Measurements from ENCODE around the gene GORASP1. TPM values are rescaled to one million over a fixed set of nuclear protein-coding genes. Genes with fewer than 3 reads are reported as not detected.

The GORASP1 gene
- total and polyA plus RNA-seq, 4 donors: 11.8 to 39.4 (median 19.3) TPM

GRCh38 chr3:39067286-39067685, 40.1 kb downstream of the GORASP1 start (continued):
- TF ChIP-seq, protein P1, sequence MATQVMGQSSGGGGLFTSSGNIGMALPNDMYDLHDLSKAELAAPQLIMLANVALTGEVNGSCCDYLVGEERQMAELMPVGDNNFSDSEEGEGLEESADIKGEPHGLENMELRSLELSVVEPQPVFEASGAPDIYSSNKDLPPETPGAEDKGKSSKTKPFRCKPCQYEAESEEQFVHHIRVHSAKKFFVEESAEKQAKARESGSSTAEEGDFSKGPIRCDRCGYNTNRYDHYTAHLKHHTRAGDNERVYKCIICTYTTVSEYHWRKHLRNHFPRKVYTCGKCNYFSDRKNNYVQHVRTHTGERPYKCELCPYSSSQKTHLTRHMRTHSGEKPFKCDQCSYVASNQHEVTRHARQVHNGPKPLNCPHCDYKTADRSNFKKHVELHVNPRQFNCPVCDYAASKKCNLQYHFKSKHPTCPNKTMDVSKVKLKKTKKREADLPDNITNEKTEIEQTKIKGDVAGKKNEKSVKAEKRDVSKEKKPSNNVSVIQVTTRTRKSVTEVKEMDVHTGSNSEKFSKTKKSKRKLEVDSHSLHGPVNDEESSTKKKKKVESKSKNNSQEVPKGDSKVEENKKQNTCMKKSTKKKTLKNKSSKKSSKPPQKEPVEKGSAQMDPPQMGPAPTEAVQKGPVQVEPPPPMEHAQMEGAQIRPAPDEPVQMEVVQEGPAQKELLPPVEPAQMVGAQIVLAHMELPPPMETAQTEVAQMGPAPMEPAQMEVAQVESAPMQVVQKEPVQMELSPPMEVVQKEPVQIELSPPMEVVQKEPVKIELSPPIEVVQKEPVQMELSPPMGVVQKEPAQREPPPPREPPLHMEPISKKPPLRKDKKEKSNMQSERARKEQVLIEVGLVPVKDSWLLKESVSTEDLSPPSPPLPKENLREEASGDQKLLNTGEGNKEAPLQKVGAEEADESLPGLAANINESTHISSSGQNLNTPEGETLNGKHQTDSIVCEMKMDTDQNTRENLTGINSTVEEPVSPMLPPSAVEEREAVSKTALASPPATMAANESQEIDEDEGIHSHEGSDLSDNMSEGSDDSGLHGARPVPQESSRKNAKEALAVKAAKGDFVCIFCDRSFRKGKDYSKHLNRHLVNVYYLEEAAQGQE (IDR thresholded peaks at IDR 0.05): no peak
- TF ChIP-seq ZBTB33 (IDR thresholded peaks at IDR 0.05) (no peak), RXRA (IDR thresholded peaks at IDR 0.05) (no peak), HNF4A (conservative IDR thresholded peaks at IDR 0.05) (no peak), RAD21 (IDR thresholded peaks at IDR 0.05) (no peak), EGR1 (IDR thresholded peaks at IDR 0.05; ENCODE audit: low read depth in 2 of 2) (no peak), YY1 (IDR thresholded peaks at IDR 0.05) (no peak), HNF4G (IDR thresholded peaks at IDR 0.05) (no peak), JUND (IDR thresholded peaks at IDR 0.05) (no peak)

DNA sequence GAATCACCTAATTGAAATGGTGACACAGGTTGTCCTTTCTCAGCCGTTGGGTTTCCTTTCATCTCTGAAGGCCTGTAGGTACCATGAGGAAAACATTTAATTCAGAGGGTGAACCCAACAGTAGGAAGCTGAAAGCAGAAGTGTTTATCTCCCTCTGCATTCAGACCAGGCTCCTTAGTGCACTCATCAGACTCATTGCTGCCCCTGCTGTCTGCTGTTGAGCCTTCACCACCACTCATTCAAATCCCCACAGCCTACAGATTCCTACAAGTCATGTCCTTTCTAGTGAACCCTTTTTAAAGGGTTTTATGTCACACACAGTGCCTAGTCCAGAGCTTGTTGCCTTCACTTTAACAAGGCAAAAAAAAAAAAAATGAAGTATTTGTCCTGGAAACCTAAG, 42.2 kb downstream of the GORASP1 start:
- H3K4me1 ChIP-seq (ENCODE audit: control insufficient read depth in 4 of 4, insufficient read depth in 4 of 4, low read length in 3 of 4): peaks cover 0 to 4% (median 0%) of the 10 kb centered on the region in 4 donors
- no peaks in the 10 kb centered on the region for H3K9me3 ChIP-seq (ENCODE audit: control insufficient read depth in 4 of 4, low read length in 3 of 4)
- no peak overlapping the region for H3K4me3 ChIP-seq (ENCODE audit: low read depth in 1 of 3, low read length in 3 of 3)
- TF ChIP-seq JUND (IDR thresholded peaks at IDR 0.05) (no peak), HNF4G (IDR thresholded peaks at IDR 0.05) (no peak), EGR1 (IDR thresholded peaks at IDR 0.05; ENCODE audit: low read depth in 2 of 2) (no peak), HNF4A (conservative IDR thresholded peaks at IDR 0.05) (no peak), YY1 (IDR thresholded peaks at IDR 0.05) (no peak), GABPA (IDR thresholded peaks at IDR 0.05 in 1 of 2, conservative IDR thresholded peaks at IDR 0.05 in 1 of 2) (no peak), FOXA2 (IDR thresholded peaks at IDR 0.05) (no peak), TAF1 (conservative IDR thresholded peaks at IDR 0.05) (no peak), MAX (IDR thresholded peaks at IDR 0.05) (no peak), FOXA1 (IDR thresholded peaks at IDR 0.05) (no peak)
- TF ChIP-seq, protein P1 (IDR thresholded peaks at IDR 0.05): no peak
- TF ChIP-seq, protein P2, sequence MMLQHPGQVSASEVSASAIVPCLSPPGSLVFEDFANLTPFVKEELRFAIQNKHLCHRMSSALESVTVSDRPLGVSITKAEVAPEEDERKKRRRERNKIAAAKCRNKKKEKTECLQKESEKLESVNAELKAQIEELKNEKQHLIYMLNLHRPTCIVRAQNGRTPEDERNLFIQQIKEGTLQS (IDR thresholded peaks at IDR 0.05): no peak
- WGBS: 38% methylated on average over 1 of the region's 1 CpG
- H3K27me3 ChIP-seq (ENCODE audit: control insufficient read depth in 4 of 4, insufficient read depth in 4 of 4, low read length in 3 of 4): no peaks in the 10 kb centered on the region
- H3K36me3 ChIP-seq (ENCODE audit: control insufficient read depth in 4 of 4, insufficient read depth in 3 of 4, low read depth in 1 of 4, low read length in 3 of 4): peaks cover 1 to 24% (median 16%) of the 10 kb centered on the region in 4 donors
- no peak overlapping the region for H3K9ac ChIP-seq (ENCODE audit: low read depth in 1 of 2, low read length in 2 of 2)
- no peak for DNase-seq (ENCODE audit: low spot score)
- H3K27ac ChIP-seq (ENCODE audit: low read depth in 1 of 2, low read length in 2 of 2): no peak overlapping the region
